OCI-LY7 (cell line): ENCODE data around the gene SIAH1. TPM values are rescaled to one million over a fixed set of nuclear protein-coding genes. Genes with fewer than 3 reads are reported as not detected.

Experiments
- BruUV-seq: library from RNA; stranded (reverse); fragments of 400-500 nt; replicated peaks from 2 replicates; lab custom pipeline; 2021; lab: Mats Ljungman, UMichigan
- CTCF ChIA-PET: fragments of 300-600 bp; sonication (Branson Sonifier 250); formaldehyde crosslinking; loops from one replicate; lab custom pipeline; 2022; ENCODE audit warnings: antibody characterized with exemption; ENCODE audit not compliant: unreplicated experiment; lab: Charles Lee
- POLR2A ChIA-PET: fragments of 300-600 bp; sonication (Branson Sonifier 250); formaldehyde crosslinking; loops from one replicate; lab custom pipeline; 2022; ENCODE audit warnings: antibody characterized with exemption; lab: Charles Lee
- DNase-seq: peaks from one replicate; pipeline ENCODE4 v3.0.0-alpha.2; 2015; ENCODE audit warnings: low spot score
- H2AFZ ChIP-seq: fragments of 200-600 bp; sonication (generic), shearing (Covaris generic); 2 replicates; pipeline ENCODE4 v1.6.1; 2014; ENCODE audit warnings: mild to moderate bottlenecking, antibody characterized with exemption, low read length, moderate library complexity
- H3K27ac ChIP-seq: fragments of 200-600 bp; sonication (generic); 2 replicates; pipeline ENCODE4 v1.5.1; 2014; ENCODE audit warnings: mixed run types, low read depth, mild to moderate bottlenecking, moderate library complexity, low read length, inconsistent platforms; ENCODE audit not compliant: poor library complexity, severe bottlenecking
- H3K36me3 ChIP-seq: fragments of 200-600 bp; sonication (generic); 2 replicates; pipeline ENCODE4 v1.6.1; 2014; ENCODE audit warnings: mild to moderate bottlenecking, antibody characterized with exemption, low read length, moderate library complexity, mixed read lengths; ENCODE audit not compliant: insufficient read depth
- H3K4me1 ChIP-seq: fragments of 200-600 bp; sonication (generic); 2 replicates; pipeline ENCODE4 v1.5.1; 2014; ENCODE audit warnings: mild to moderate bottlenecking, low read length; ENCODE audit not compliant: insufficient read depth, poor library complexity, severe bottlenecking
- H3K4me2 ChIP-seq: fragments of 200-600 bp; sonication (generic); 2 replicates; pipeline ENCODE4 v1.6.1; 2014; ENCODE audit warnings: mild to moderate bottlenecking, low read length
- H3K4me3 ChIP-seq: fragments of 200-600 bp; sonication (generic); 2 replicates; pipeline ENCODE4 v1.5.1; 2014; ENCODE audit warnings: mild to moderate bottlenecking, low read depth, low read length; ENCODE audit not compliant: poor library complexity, severe bottlenecking
- H3K79me2 ChIP-seq: fragments of 200-600 bp; sonication (generic); 2 replicates; pipeline ENCODE4 v1.6.1; 2016; ENCODE audit warnings: low read depth, mild to moderate bottlenecking, low read length, moderate library complexity, mixed read lengths; ENCODE audit not compliant: insufficient read depth
- H3K9me2 ChIP-seq: fragments of 200-600 bp; sonication (generic); 2 replicates; pipeline ENCODE4 v1.6.1; 2016; ENCODE audit warnings: mild to moderate bottlenecking, low read length, mixed read lengths; ENCODE audit not compliant: insufficient read depth
- H3K9me3 ChIP-seq: fragments of 200-600 bp; sonication (generic); 2 replicates; pipeline ENCODE4 v1.6.1; 2014; ENCODE audit warnings: mild to moderate bottlenecking, mixed run types, low read length, mixed read lengths
- H4K20me1 ChIP-seq: fragments of 200-600 bp; sonication (generic); 2 replicates; pipeline ENCODE4 v1.6.1; 2014; ENCODE audit warnings: mild to moderate bottlenecking, antibody characterized with exemption, low read length, moderate library complexity, mixed read lengths; ENCODE audit not compliant: insufficient read depth
- EZH2phosphoT487 ChIP-seq: fragments of 200-600 bp; sonication (generic); IDR thresholded peaks from 2 replicates; pipeline ENCODE4 v1.6.1; 2018; ENCODE audit warnings: low read depth, borderline replicate concordance, mild to moderate bottlenecking, mixed run types, antibody characterized with exemption, low read length, moderate library complexity, mixed read lengths
- intact Hi-C: fragments of 100-400 bp; cut with micrococcal nuclease; formaldehyde crosslinking; loops from one replicate; pipeline ENCODE4 v1.10.0; 2022; ENCODE audit not compliant: unreplicated experiment
- total RNA-seq, 2 experiments: library from RNA; depleted of rRNA in 1 of 2; stranded (reverse); fragments of >200 nt in 1 of 2; shearing (Covaris generic) in 1 of 2; gene quantifications; 2 replicates each; pipeline ENCODE4 v1.2.3, GENCODE V29; 2014 to 2022
- TF ChIP-seq, protein P1 (sequence below): fragments of 200-600 bp; sonication (generic); conservative IDR thresholded peaks from 2 replicates; pipeline ENCODE4 v1.5.1; 2014; ENCODE audit warnings: mild to moderate bottlenecking, antibody characterized with exemption, low read length, moderate library complexity, mixed read lengths

SIAH1 gene
- total RNA-seq, 2 experiments from 2014 or later, result 18.9 to 22.8 TPM

DNA sequence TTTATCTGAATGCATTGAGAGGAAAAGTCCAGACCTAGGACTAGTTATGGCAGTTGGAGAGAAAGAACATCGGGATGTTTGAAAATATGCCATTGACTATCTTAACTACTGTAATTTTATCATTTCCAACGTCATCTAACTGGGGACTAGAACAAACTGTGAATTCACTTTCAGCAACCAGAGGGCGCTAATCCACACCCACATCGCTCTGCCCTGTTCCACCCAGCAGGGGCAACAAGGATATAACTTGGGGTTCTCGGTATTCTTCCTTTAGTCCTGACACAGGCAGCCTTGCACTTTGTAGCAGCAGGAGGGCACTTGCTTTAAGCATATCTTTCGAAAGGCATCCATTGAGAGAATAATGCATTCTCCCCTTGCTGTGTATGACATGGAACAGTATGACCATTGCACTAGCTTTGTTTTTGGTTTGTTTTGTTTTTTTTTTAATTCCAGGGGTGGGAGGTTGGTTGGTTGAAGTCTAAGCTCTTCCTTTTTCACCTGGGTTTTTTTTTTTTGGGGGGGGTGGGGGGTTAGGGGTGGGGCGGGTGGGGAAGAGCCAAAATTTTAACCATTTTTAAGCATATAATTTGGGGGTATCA lies 31.5 kb downstream of the SIAH1 start:
- ChIA-PET POLR2A (interaction anchor here (0.5 to 1.2 kb wide), 8 partner anchors 16 to 352 kb away, joined by 3 to 7 read pairs (median 3); no protein-coding TSS in a partner anchor), CTCF (interaction anchor here (0.8 kb wide), 1 partner anchor 12 kb away, joined by 3 read pairs; no protein-coding TSS in a partner anchor)
- Histone ChIP-seq H4K20me1 (peaks cover 23% of the 10 kb centered on the region; the same call in 1 of the 2 replicates), H3K9me3 (no peaks in the 10 kb centered on the region), H3K79me2 (peaks cover 3% of the 10 kb centered on the region; the same call in 1 of the 2 replicates), H3K4me2 (peak overlapping the region; percentile 20; the same call in 1 of the 2 replicates), H3K9me2 (no peaks in the 10 kb centered on the region), H3K4me1 (no peaks in the 10 kb centered on the region), H3K36me3 (peaks cover 58% of the 10 kb centered on the region), H2AFZ (no peak overlapping the region), H3K4me3 (no peak overlapping the region), H3K27ac (no peak overlapping the region)
- intact Hi-C loops, result loop anchor here (1.0 to 5.0 kb wide), 5 partner anchors 81 to 277 kb away; no protein-coding TSS in a partner anchor
- no peak for TF ChIP-seq EZH2phosphoT487
- TF ChIP-seq, protein P1, sequence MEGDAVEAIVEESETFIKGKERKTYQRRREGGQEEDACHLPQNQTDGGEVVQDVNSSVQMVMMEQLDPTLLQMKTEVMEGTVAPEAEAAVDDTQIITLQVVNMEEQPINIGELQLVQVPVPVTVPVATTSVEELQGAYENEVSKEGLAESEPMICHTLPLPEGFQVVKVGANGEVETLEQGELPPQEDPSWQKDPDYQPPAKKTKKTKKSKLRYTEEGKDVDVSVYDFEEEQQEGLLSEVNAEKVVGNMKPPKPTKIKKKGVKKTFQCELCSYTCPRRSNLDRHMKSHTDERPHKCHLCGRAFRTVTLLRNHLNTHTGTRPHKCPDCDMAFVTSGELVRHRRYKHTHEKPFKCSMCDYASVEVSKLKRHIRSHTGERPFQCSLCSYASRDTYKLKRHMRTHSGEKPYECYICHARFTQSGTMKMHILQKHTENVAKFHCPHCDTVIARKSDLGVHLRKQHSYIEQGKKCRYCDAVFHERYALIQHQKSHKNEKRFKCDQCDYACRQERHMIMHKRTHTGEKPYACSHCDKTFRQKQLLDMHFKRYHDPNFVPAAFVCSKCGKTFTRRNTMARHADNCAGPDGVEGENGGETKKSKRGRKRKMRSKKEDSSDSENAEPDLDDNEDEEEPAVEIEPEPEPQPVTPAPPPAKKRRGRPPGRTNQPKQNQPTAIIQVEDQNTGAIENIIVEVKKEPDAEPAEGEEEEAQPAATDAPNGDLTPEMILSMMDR, result peak; percentile 96
- BruUV-seq, result no TSS peak
- peak; percentile 80 for DNase-seq

DNA sequence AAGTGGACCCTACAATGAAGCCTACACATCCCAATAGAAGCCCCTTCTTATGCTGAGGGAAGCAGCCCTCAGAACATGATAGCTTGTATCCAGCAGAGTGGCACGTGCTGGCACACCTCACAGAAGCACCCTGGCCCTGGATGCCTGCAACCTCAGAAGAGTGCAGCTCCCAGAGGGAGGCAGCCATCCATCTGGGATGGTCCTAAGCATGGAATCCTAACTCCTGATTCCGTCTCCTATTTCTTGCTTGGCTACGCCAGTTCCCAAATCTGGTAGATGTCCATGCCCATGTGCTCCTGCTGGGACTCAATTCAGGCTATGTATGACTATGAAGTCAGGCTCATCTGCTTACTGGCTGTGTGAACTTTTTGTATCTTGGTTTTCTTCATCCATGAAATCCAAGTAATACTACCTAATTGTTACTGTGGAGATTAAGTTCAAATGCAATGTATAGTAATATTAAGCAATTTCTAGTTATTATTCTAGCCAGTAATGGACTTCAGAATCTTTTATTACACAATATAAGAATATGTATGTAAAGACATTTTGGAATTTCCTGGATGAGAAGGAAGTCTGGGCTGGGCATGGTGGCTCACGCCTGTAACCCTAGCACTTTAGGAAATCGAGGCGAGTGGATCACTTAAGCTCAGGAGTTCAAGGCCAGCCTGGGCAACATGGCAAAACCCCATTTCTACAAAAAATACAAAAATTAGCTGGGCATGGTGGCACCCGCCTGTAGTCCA lies 32.4 kb downstream of the SIAH1 start:
- POLR2A ChIA-PET, result no interaction called here
- TF ChIP-seq, protein P1, result no peak
- TF ChIP-seq EZH2phosphoT487, result no peak
- no TSS peak for BruUV-seq
- Histone ChIP-seq H3K4me2 (no peak overlapping the region), H3K9me2 (no peaks in the 10 kb centered on the region), H3K9me3 (no peaks in the 10 kb centered on the region), H4K20me1 (peaks cover 16% of the 10 kb centered on the region; the same call in 1 of the 2 replicates), H3K27ac (no peak overlapping the region), H2AFZ (no peak overlapping the region), H3K79me2 (no peaks in the 10 kb centered on the region), H3K4me1 (no peaks in the 10 kb centered on the region), H3K4me3 (no peak overlapping the region), H3K36me3 (peaks cover 52% of the 10 kb centered on the region)
- intact Hi-C loops, result loop anchor here (1.0 to 5.0 kb wide), 5 partner anchors 82 to 277 kb away; no protein-coding TSS in a partner anchor
- no peak for DNase-seq
- CTCF ChIA-PET, result no interaction called here
